ENCODE data around the gene SLC7A7.

- TF ChIP-seq GABPA (IDR thresholded peaks at IDR 0.05 in 1 of 2, conservative IDR thresholded peaks at IDR 0.05 in 1 of 2): no peak
- no peak for TF ChIP-seq CTCF (IDR thresholded peaks at IDR 0.05; ENCODE audit: low read depth, low read length, missing input control)
Observed at GRCh38 chr14:22748631-22749068, 66.6 kb downstream of the SLC7A7 start.

Measured in liver (tissue), 3 donors.